SHP77 (cell line): ENCODE measurements around the gene SENP3.
"Not testable (repeated sequence)": the region's sequence is repeated elsewhere in the genome, so short reads cannot be mapped to it uniquely, and the experiment has no call there.

Experiments used
- DNase-seq, 2 experiments: peaks; one replicate each; lab custom pipeline; 2025; lab: John Stamatoyannopoulos, UW

The SENP3 gene

GRCh38 chr17:7597561-7597960 is 35.8 kb downstream of the SENP3 start:
- not testable (repeated sequence) for DNase-seq

GRCh38 chr17:7606280-7606679 is 44.6 kb downstream of the SENP3 start:
- DNase-seq: no peak

GRCh38 chr17:7610641-7611040 is 48.9 kb downstream of the SENP3 start:
- peak in 1 of 2 experiments; percentile 13 for DNase-seq

- DNase-seq: no peak
These were observed 50.0 kb downstream of the SENP3 start for GRCh38 chr17:7611635-7612293.

GRCh38 chr17:7612294-7612640 is 50.5 kb downstream of the SENP3 start:
- DNase-seq: no peak

GRCh38 chr17:7613769-7614424 is 52.2 kb downstream of the SENP3 start:
- DNase-seq: no peak

- peak; percentile 100 for DNase-seq
These were observed 52.9 kb downstream of the SENP3 start, which contains the start of gene FXR2 for GRCh38 chr17:7614425-7615264. Gene FXR2, minus strand, starts transcription at chr17:7614897. Its CDS starts 365 bp downstream, at chr17:7614532.

- DNase-seq: no peak
These were observed 53.6 kb downstream of the SENP3 start for GRCh38 chr17:7615265-7615747.

GRCh38 chr17:7618608-7619007 is 56.9 kb downstream of the SENP3 start:
- DNase-seq: no peak

GRCh38 chr17:7620835-7621234 is 59.1 kb downstream of the SENP3 start:
- no peak for DNase-seq
